Esophagus muscularis mucosa (tissue), 4 donors: ENCODE results near the gene MGAT1. TPM values are rescaled to one million over a fixed set of nuclear protein-coding genes. Genes with fewer than 3 reads are reported as not detected.

ENCODE experiments used
- DNase-seq: peaks from one replicate; pipeline ENCODE4 v3.0.0-alpha.2; 2017; ENCODE audit errors: extremely low spot score
- H3K27ac ChIP-seq, 4 donors: fragments of 200-600 bp; sonication (generic); replicated peaks in 1 of 4; 1 replicate in 3 of 4; 2 replicates in 1 of 4; pipeline ENCODE4 v1.5.1; 2016 to 2019; ENCODE audit warnings: mild to moderate bottlenecking in 1 of 4
- H3K27me3 ChIP-seq, 4 donors: fragments of 200-600 bp; sonication (generic); one replicate each; pipeline versions ENCODE4 v1.5.1 to v1.6.0; 2016 to 2019
- H3K36me3 ChIP-seq, 4 donors: fragments of 200-600 bp; sonication (generic); one replicate each; pipeline ENCODE4 v1.5.1; 2016 to 2019
- H3K4me1 ChIP-seq, 4 donors: fragments of 200-600 bp; sonication (generic); one replicate each; pipeline ENCODE4 v1.5.1; 2016 to 2019
- H3K4me3 ChIP-seq, 4 donors: fragments of 200-600 bp; sonication (generic); 1 replicate in 2 of 4; 2 replicates in 2 of 4; pipeline ENCODE4 v1.5.1; 2016 to 2019; ENCODE audit warnings: mild to moderate bottlenecking in 4 of 4, moderate library complexity in 1 of 4
- H3K9me3 ChIP-seq, 4 donors: fragments of 200-600 bp; sonication (generic); 1 replicate in 3 of 4; 2 replicates in 1 of 4; pipeline ENCODE4 v1.5.1; 2016 to 2019
- CTCF ChIP-seq, 3 experiments: fragments of 200-600 bp in 2 of 3; fragments of 450-650 bp in 1 of 3; sonication (generic) in 2 of 3; IDR thresholded peaks; one replicate each; pipeline ENCODE4 v1.5.1; 2017 to 2019; ENCODE audit warnings: antibody characterized with exemption in 3 of 3, mild to moderate bottlenecking in 2 of 3, moderate library complexity in 1 of 3
- EP300 ChIP-seq: sonication (generic); formaldehyde crosslinking; IDR thresholded peaks from one replicate; pipeline ENCODE4 v1.6.1; 2017; ENCODE audit warnings: antibody characterized with exemption
- POLR2A ChIP-seq: fragments of 450-650 bp; IDR thresholded peaks from one replicate; pipeline ENCODE4 v1.6.1; 2017; ENCODE audit warnings: antibody characterized with exemption, moderate library complexity, mild to moderate bottlenecking, low read depth
- POLR2AphosphoS5 ChIP-seq, 2 donors: sonication (generic); formaldehyde crosslinking; IDR thresholded peaks; one replicate each; pipeline ENCODE4 v1.6.1; 2017; ENCODE audit warnings: antibody characterized with exemption in 2 of 2
- WGBS: methylation state at CpG from one replicate; pipeline ENCODE4 v1.1.5; 2018; 5-methylcytosine and 5-hydroxymethylcytosine counted together
- intact Hi-C: fragments of 100-400 bp; cut with DNase I; formaldehyde crosslinking; loops from one replicate; pipeline ENCODE4 v1.15.1; 2023
- total RNA-seq, 4 donors: library from RNA; depleted of rRNA; stranded (reverse); fragments of >200 nt; gene quantifications; one replicate each; pipeline versions ENCODE4 v1.1.0 to v1.2.1, GENCODE V29; 2016

The MGAT1 gene
- 100 to 1,000 TPM; 132 to 205 (median 190) TPM for total RNA-seq

GRCh38 chr5:180802325-180803180 lies at the start of gene MGAT1:
Gene MGAT1 (minus strand): TSS chr5:180802806. CDS start chr5:180792971, 9,835 bp downstream.
- Histone ChIP-seq H3K4me3 (peak within 1 kb of the TSS; percentile 86 to 99 (median 94)), H3K4me1 (peaks cover 85 to 92% (median 91%) of the 10 kb centered on the region in 4 donors), H3K36me3 (peaks cover 0 to 18% (median 12%) of the 10 kb centered on the region in 4 donors), H3K9me3 (no peaks in the 10 kb centered on the region), H3K27ac (peak within 1 kb of the TSS; percentile 97 to 100 (median 98)), H3K27me3 (no peaks in the 10 kb centered on the region)
- WGBS, result 0% methylated on average over 17 of the region's 87 CpGs
- TF ChIP-seq POLR2A, result peak; percentile 76
- TF ChIP-seq POLR2AphosphoS5 (IDR thresholded peaks at IDR 0.05), result peak; percentile 70 to 90
- TF ChIP-seq EP300, result no peak
- DNase-seq, result peak; percentile 97
- intact Hi-C loops, result no loop called here

GRCh38 chr5:180850434-180851078 lies 48.0 kb upstream of the MGAT1 start:
- TF ChIP-seq EP300 (no peak), POLR2AphosphoS5 (IDR thresholded peaks at IDR 0.05) (no peak), CTCF (IDR thresholded peaks at IDR 0.05) (no peak), POLR2A (no peak)
- Histone ChIP-seq H3K27me3 (no peaks in the 10 kb centered on the region), H3K4me1 (peaks cover 0 to 9% (median 0%) of the 10 kb centered on the region in 4 donors), H3K4me3 (no peak overlapping the region), H3K36me3 (peaks cover 23 to 75% (median 41%) of the 10 kb centered on the region in 4 donors), H3K27ac (no peak overlapping the region), H3K9me3 (peaks cover 0 to 4% (median 0%) of the 10 kb centered on the region in 4 donors)
- intact Hi-C loops, result no loop called here
- no peak for DNase-seq
- 99% methylated on average over 10 of the region's 10 CpGs for WGBS

GRCh38 chr5:180849827-180850226 lies 47.2 kb upstream of the MGAT1 start:
- no peak for DNase-seq
- 95% methylated on average over 4 of the region's 4 CpGs for WGBS
- H3K4me3 ChIP-seq, result no peak overlapping the region
- H3K27ac ChIP-seq, result no peak overlapping the region
- peaks cover 0 to 4% (median 0%) of the 10 kb centered on the region in 4 donors for H3K9me3 ChIP-seq
- intact Hi-C loops, result no loop called here
- peaks cover 0 to 9% (median 0%) of the 10 kb centered on the region in 4 donors for H3K4me1 ChIP-seq
- peaks cover 23 to 68% (median 36%) of the 10 kb centered on the region in 4 donors for H3K36me3 ChIP-seq
- TF ChIP-seq POLR2AphosphoS5 (IDR thresholded peaks at IDR 0.05), result no peak
- TF ChIP-seq POLR2A, result no peak
- TF ChIP-seq CTCF (IDR thresholded peaks at IDR 0.05), result no peak
- no peak for TF ChIP-seq EP300
- no peaks in the 10 kb centered on the region for H3K27me3 ChIP-seq

- Histone ChIP-seq H3K4me1 (peaks cover 0 to 7% (median 0%) of the 10 kb centered on the region in 4 donors), H3K27me3 (no peaks in the 10 kb centered on the region), H3K36me3 (peaks cover 23 to 59% (median 35%) of the 10 kb centered on the region in 4 donors), H3K27ac (no peak overlapping the region), H3K9me3 (peaks cover 0 to 4% (median 0%) of the 10 kb centered on the region in 4 donors), H3K4me3 (no peak overlapping the region)
- 100% methylated on average over 1 of the region's 1 CpG for WGBS
- no peak for TF ChIP-seq POLR2A
- TF ChIP-seq CTCF (IDR thresholded peaks at IDR 0.05), result no peak
- TF ChIP-seq EP300, result no peak
- TF ChIP-seq POLR2AphosphoS5 (IDR thresholded peaks at IDR 0.05), result no peak
- intact Hi-C loops, result no loop called here
- no peak for DNase-seq
Observed at GRCh38 chr5:180848878-180849277, 46.3 kb upstream of the MGAT1 start.

GRCh38 chr5:180848265-180848664 lies 45.7 kb upstream of the MGAT1 start:
- Histone ChIP-seq H3K9me3 (peaks cover 0 to 4% (median 0%) of the 10 kb centered on the region in 4 donors), H3K36me3 (peaks cover 23 to 55% (median 35%) of the 10 kb centered on the region in 4 donors), H3K27me3 (no peaks in the 10 kb centered on the region), H3K27ac (no peak overlapping the region), H3K4me1 (peaks cover 0 to 4% (median 0%) of the 10 kb centered on the region in 4 donors), H3K4me3 (no peak overlapping the region)
- 96% methylated on average over 1 of the region's 1 CpG for WGBS
- TF ChIP-seq POLR2AphosphoS5 (IDR thresholded peaks at IDR 0.05) (no peak), EP300 (no peak), CTCF (IDR thresholded peaks at IDR 0.05) (no peak), POLR2A (no peak)
- intact Hi-C loops, result no loop called here
- no peak for DNase-seq
